T47D (cell line): ENCODE results near the gene EVI5L.
A peak's percentile ranks its signal among the peaks of the same experiment; 100 is the strongest.

Experiments
- DNase-seq, 2 experiments: peaks; one replicate each; pipeline versions ENCODE4 v3.0.0 to v3.0.0-alpha.2; 2011 to 2012; ENCODE audit warnings: low read depth in 1 of 2, low spot score in 1 of 2
- JUND ChIP-seq: IDR thresholded peaks from 2 replicates; pipeline ENCODE4 v1.6.1; 2012; ENCODE audit warnings: low read depth
- in situ Hi-C: cut with HindIII; loops from 2 replicates; pipeline ENCODE4 v1.10.0; 2016; ENCODE audit warnings: low sequenced_read_pairs, low pct_unique_long_range_greater_than_20kb

EVI5L gene

DNA sequence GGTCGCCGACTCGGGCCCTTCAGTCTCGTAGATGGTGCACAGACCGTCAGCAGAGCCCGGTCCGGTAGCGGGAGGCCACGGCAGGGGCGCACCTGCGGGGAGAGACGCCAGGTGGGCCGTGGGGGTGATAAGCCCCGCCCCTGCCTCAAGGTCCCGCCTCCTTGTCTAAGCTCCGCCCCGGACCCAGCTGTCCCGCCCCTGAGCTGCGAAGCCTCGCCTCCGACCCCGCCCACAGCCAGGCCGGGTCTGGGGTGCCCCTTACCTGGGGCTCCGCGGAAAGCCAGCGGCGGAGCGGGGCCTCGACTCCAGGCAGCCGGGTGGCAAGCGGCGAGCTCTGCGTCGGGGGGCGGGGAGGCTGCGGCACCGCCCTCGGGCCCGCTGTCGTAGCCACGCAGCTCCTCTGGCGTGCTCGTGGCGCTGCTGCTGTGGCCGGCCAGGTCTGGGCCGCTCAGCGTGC is 39.5 kb downstream of the EVI5L start:
- TF ChIP-seq JUND = no peak
- DNase-seq = no peak
- in situ Hi-C loops = no loop called here

- peak in 1 of 2 experiments; percentile 94 for DNase-seq
- TF ChIP-seq JUND = no peak
- in situ Hi-C loops = no loop called here
These were observed 40.0 kb downstream of the EVI5L start for GRCh38 chr19:7869910-7870511.

DNA sequence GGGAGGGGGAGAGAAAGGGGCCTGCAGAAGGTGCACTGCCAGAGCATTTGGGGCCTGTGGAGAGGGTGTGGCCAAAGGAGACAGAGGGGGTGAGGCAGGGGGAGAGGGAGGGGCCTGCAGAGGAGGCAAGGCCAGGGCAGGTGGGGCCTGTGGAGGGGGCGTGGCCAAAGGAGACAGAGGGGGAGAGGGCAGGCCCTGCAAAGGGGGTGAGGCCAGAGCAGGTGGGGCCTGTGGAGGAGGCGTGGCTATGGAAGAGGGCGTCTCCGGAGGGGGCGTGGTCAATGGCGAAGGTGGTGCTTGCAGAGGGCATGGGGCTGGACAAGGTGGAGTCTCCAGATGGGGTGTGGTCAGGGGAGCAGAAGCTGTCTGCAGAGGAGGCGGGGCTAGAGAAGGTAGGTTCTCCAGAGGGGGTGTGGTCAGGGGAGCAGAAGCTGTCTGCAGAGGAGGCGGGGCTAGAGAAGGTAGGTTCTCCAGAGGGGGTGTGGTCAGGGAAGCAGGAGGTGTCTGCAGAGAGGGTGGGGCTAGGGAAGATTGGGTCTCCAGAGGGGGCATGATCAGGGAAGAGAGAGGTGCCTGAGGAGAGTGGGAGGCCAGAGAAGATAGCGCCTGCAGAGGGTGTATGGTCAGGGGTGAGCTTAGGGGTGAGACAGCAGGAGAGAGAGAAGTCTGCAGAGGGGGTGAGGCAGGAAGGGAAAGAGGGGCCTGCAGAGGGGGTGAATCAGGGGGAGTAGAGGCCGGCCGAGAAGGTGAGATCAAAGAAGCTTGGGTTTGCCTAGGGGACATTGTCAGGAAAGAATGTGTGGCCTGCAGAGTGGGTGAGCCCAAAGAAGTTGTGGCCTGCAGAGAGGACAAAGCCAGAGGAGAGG is 40.8 kb downstream of the EVI5L start:
- DNase-seq = peak; percentile 57 to 98
- TF ChIP-seq JUND = no peak
- in situ Hi-C loops = no loop called here

DNA sequence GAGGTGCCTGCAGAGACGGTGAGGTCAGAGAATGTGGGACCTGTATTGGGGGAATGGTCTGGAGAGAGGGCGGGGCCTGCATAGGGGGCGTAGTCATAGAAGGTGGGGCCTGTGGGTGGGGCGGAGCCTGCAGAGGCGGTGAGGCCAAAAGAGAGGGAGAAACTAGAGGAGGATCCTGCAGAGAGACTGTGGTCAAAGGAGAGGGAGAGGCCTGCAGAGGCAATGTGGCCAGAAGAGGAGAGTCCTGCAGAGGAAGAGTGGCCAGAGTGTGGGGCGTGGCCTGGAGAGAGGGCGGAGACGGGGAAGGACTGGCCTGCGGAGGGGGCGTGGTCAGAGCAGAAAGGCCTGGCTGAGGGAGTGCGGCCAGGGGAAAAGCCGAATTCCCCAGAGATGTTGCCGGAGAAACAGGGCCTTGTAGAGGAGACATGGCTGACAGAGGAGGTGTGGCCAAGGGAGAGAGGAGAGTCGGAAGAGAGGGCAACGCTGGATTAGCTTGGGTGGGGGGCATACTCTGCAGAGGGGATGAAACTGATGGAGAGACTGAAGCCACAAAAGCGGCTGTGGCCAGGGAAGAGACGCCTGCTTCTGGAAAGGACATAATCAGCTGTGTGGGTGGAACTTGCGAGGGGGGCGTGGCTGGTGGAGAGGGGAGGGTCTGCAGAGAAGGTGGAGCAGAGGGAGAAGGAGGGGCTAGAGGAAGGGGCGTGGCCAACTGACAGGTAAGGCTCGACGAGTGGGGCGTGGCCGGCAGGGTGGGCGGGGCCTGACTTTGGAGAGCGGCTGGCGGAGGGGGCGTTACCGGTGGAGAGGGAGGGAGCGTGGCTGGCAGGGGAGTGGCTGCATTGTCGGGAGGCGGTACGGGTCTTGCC is 41.7 kb downstream of the EVI5L start:
- in situ Hi-C loops = no loop called here
- peak; percentile 74 to 96 for DNase-seq
- TF ChIP-seq JUND = no peak

- TF ChIP-seq JUND = no peak
- no peak for DNase-seq
- in situ Hi-C loops = no loop called here
These were observed 42.5 kb downstream of the EVI5L start for GRCh38 chr19:7872306-7873204.

DNA sequence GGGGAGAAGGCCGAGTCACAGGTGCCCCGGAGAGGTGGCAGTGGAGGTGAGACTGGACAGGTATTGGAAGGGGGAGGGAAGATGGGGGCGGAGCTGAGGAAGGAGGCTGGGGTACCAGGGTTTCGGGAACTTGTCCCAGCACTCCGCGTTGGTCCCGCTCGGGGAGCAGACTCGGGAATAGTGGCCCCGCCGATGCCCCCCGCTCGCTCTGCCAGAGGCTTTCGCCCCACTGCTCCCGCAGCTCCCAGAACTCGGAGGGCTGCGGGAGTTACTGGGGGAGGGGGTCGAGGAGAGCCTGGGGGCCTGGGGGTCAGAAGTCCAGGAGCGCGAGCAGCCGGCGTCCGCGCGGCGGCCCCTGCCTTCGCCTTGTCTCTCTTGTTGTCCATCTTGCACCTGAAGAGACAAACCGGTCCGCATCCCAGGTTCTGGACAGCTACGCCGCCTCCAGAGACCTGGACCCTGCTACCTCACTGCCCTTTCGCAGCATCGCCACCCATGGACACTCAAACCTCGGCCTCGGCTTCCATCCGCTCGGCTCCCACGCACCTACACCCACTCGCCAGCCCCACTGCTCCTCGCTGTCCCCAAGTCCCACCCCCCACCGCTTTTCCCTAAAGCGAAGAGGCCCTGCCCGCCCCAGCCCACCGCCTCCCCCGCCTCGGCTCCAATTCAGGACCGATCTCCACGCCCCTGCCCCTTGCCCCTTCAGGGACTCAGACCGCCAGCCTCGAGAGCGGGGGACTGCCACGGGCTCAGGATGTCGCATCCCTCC is 43.5 kb downstream of the EVI5L start:
- in situ Hi-C loops = no loop called here
- no peak for TF ChIP-seq JUND
- no peak for DNase-seq

GRCh38 chr19:7874076-7874896 is 44.3 kb downstream of the EVI5L start, which contains the start of gene PRR36:
TSS of gene PRR36 (minus strand) at chr19:7874390. CDS start at chr19:7873689, 701 bp downstream.
- in situ Hi-C loops = no loop called here
- DNase-seq = peak; percentile 71 to 82
- TF ChIP-seq JUND = no peak

DNA sequence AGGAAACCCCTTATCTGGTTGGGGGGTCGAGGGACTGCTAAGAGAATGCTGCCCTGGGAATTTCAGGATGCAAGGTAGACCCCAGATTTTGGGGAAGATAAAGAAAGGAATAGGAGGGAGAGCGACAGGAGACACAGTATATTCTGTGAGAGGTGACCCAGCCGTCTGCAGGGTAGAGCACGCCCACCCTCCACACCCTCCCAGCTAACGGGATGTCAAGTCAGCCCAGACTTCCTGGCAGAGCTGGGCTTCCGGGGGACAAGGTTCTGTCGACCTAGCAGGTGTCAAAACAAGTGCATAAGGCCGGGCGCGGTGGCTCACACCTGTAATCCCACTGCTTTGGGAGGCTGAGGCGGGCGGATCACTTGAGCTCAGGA is 44.9 kb downstream of the EVI5L start:
- no peak for TF ChIP-seq JUND
- in situ Hi-C loops = no loop called here
- DNase-seq = no peak

DNA sequence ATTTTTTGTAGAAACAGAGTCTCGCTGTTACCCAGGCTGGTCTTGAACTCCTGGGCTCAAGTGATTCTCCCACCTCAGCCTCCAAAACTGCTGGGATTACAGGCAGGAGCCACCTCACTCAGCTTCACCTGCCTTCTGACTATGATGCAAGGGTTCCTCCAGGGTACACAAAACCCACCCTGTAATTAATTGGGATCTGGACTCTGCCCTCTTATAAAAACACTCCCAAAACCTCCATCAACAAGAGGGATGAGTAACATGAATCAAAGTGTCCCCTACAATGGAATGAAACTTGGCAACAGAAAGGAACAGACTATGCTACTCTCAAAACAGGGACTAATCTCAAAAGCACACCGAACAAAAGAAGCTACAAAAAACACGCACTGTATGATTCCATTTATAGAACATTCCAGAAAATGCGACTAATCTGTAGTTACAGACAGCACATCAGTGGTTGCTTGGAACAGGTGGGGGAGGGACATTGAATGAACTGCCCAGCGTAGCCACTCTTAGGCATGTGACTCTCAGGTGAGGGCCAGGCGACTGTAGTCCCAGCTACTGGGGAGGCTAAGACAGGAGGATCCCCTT is 47.3 kb downstream of the EVI5L start:
- no peak for TF ChIP-seq JUND
- DNase-seq = no peak
- in situ Hi-C loops = no loop called here
